ENCODE data around the gene RNF180. TPM values are rescaled to one million over a fixed set of nuclear protein-coding genes. Genes with fewer than 3 reads are reported as not detected.

Gene RNF180
- total RNA-seq, 1 experiment from 2014 or later: 2.7 TPM

GRCh38 chr5:64340293-64340692 is 174.7 kb downstream of the RNF180 start (continued):
- no peak for TF ChIP-seq AFF4 (CRISPR knock-in tag; IDR thresholded peaks at IDR 0.05; ENCODE audit: borderline replicate concordance)
- TF ChIP-seq FOXJ3 (CRISPR knock-in tag; IDR thresholded peaks at IDR 0.05; ENCODE audit: borderline replicate concordance): no peak
- no peak for TF ChIP-seq MAX (CRISPR knock-in tag; IDR thresholded peaks at IDR 0.05)
- TF ChIP-seq IRF2 (CRISPR knock-in tag; IDR thresholded peaks at IDR 0.05; ENCODE audit: borderline replicate concordance, low read depth): no peak
- no peak for TF ChIP-seq ZNF512 (CRISPR knock-in tag; IDR thresholded peaks at IDR 0.05; ENCODE audit: borderline replicate concordance)
- no peak for TF ChIP-seq ETV6 (CRISPR knock-in tag; IDR thresholded peaks at IDR 0.05)
- TF ChIP-seq TCF7 (CRISPR knock-in tag; IDR thresholded peaks at IDR 0.05; ENCODE audit: low read depth): no peak
- no peak for TF ChIP-seq E2F1 (CRISPR knock-in tag; IDR thresholded peaks at IDR 0.05)
- TF ChIP-seq E2F4 (CRISPR knock-in tag; IDR thresholded peaks at IDR 0.05; ENCODE audit: borderline replicate concordance, low read depth): no peak
- no peak for TF ChIP-seq ZNF281 (CRISPR knock-in tag; IDR thresholded peaks at IDR 0.05)

GRCh38 chr5:64341340-64341739 is 175.7 kb downstream of the RNF180 start:
- Mint-ChIP-seq H3K36me3 (no peaks in the 10 kb centered on the region), H3K9me3 (no peaks in the 10 kb centered on the region), H3K27ac (no peak overlapping the region), H3K4me1 (no peaks in the 10 kb centered on the region), H3K4me3 (no peak overlapping the region), H3K27me3 (ENCODE audit: low read depth) (no peaks in the 10 kb centered on the region)
- ATAC-seq (no peak), DNase-seq (ENCODE audit: low spot score) (no peak)
- ChIA-PET CTCF (no interaction called here), POLR2A (no interaction called here)
- no peak for TF ChIP-seq ZNF281 (CRISPR knock-in tag; IDR thresholded peaks at IDR 0.05)
- TF ChIP-seq HMGA2 (CRISPR knock-in tag; IDR thresholded peaks at IDR 0.05): no peak
- TF ChIP-seq ATF3 (CRISPR knock-in tag; conservative IDR thresholded peaks at IDR 0.05): no peak
- no peak for TF ChIP-seq MAX (CRISPR knock-in tag; IDR thresholded peaks at IDR 0.05)
- no peak for TF ChIP-seq STAT6 (CRISPR knock-in tag; conservative IDR thresholded peaks at IDR 0.05; ENCODE audit: low read depth)
- no peak for TF ChIP-seq FOXK1 (CRISPR knock-in tag; IDR thresholded peaks at IDR 0.05)
- no peak for TF ChIP-seq SMAD3 (CRISPR knock-in tag; IDR thresholded peaks at IDR 0.05; ENCODE audit: borderline replicate concordance)
- no peak for TF ChIP-seq NR2C2 (CRISPR knock-in tag; IDR thresholded peaks at IDR 0.05)
- TF ChIP-seq ZNF219 (CRISPR knock-in tag; IDR thresholded peaks at IDR 0.05; ENCODE audit: borderline replicate concordance): no peak
- no peak for TF ChIP-seq NFYB (CRISPR knock-in tag; conservative IDR thresholded peaks at IDR 0.05; ENCODE audit: low read depth)

Measured in WTC11 (cell line).